GM18519 (cell line): Measurements from ENCODE around the gene TNS4.

Source experiments
- ATAC-seq: cut with Tn5 transposase; IDR thresholded peaks from one replicate; pipeline ENCODE4 v1.9.1; 2021; ENCODE audit warnings: mild to moderate bottlenecking, moderate library complexity; ENCODE audit not compliant: unreplicated experiment, low FRiP score

The TNS4 gene

DNA sequence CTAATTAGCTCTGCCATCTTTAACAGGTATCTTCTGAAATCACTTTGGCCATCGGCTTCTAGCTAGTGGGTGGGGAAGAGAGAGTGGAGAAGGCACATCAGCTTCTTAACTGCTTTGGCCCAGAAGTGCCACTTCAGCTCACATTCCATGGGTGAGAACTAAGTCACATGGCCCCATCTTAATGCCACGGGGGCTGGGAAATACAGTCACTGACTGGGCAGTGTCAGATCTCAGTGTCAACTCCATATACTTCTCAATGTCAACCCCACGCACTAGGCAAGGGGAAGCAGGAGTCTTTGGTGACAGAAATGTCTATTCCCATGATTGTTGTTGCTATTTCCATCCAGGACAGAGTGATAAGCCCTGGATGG, 34.5 kb upstream of the TNS4 start:
- ATAC-seq, result no peak

DNA sequence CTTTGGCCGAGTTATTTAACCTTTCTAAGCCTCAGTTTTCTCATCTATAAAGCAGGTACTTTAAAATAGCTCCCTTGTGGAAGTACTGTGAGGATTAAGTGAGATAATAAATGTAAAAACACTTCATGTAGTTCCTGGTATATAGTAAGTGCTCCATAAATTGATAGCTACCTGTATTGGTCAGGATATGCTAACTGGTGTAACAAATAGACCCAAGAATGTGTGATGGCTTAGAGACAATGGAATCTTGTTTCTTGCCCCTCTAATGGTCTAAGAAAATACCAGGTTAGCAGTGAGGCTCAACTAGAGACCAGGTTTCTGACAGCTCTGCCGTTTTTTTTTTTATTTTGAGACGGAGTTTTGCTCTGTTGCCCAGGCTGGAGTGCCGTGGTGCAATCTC, 34.0 kb upstream of the TNS4 start:
- ATAC-seq, result no peak

DNA sequence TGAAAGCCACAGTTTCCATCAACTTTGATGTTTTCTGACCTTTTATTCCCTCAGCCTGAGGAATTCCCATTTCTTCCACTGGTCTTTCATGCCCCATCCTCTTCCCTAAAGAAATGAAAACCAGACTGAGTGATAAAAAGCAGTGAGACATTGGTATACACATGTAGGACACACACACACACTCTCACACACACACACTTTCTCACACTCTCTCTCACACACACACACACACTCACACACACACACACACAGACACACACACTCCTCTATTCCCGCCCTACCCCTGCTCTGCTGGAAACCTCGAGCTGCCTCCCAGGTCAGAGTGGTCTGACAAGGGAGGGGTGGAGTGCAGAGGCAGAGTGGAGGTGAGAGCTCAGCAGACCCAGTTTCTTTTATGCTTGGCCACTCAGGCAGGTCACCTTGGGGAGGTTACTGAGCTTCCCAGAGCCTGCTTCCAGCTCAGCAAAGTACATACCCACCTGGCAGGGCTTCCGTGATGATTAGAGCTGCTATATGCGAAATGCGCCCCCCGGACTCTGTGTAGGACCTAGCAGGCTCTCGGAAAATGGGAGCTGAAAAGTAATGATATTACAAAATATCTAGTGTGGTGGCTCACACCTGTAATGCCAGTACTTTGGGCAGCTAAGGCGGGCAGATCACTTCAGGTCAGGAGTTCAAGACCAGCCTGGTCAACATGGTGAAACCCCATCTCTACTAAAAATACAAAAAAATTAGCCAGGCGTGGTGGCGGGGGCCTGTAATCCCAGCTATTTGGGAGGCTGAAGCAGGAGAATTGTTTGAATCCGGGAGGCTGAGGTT, 33.2 kb upstream of the TNS4 start:
- no peak for ATAC-seq

DNA sequence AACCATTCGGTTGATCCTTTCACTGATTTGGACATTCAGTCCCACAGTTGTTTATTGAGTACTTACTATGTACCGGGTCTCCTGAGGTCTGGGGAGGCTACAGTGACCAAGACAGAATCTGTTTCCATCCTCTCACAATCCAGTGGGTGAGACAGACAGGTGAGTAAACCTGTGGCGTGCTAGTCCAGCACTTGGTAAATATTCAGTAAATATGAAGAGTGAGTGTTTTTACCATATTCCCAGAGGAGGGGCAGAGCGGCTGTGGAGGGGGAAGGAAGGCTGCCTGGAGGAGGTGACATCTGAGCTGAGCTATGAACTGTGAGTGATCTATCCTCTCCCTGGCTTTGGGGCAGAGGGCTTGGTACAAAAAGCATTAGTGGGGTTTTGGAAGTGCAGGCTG, 32.5 kb upstream of the TNS4 start:
- ATAC-seq, result no peak

DNA sequence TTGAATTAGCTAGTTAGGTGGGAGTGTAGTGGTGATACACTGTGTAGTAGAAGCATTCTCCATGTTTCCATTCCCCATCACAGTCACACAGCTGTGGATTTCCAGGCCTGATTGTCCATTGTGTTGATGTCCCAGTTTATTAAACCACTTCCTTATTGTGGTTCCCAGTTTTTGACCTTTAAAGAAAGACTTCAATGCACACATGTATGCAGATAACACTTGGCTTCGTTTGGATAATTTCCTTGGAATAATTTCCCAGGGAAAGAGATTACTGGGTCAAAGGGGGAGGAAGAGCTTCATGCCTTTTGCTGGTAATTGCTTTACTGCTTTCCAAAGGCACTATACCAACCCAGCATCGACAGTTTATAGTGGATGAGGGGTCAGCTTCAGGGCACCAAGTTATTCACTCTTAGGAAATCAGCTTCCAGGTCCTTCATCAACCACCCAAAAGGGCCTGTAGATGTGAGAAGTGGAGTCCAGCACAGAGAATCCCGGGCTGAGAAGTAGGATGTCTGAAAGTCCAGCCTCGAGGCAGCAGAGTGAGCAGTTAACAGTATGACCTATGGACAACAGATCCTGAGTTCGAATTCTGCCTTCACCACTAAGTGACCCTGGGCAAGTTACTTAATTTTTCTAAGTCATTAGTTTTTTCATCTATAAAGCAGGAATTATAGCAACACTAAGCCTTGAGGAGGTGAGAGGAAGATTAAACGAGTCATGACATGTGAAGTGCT, 31.3 kb upstream of the TNS4 start:
- ATAC-seq, result no peak

DNA sequence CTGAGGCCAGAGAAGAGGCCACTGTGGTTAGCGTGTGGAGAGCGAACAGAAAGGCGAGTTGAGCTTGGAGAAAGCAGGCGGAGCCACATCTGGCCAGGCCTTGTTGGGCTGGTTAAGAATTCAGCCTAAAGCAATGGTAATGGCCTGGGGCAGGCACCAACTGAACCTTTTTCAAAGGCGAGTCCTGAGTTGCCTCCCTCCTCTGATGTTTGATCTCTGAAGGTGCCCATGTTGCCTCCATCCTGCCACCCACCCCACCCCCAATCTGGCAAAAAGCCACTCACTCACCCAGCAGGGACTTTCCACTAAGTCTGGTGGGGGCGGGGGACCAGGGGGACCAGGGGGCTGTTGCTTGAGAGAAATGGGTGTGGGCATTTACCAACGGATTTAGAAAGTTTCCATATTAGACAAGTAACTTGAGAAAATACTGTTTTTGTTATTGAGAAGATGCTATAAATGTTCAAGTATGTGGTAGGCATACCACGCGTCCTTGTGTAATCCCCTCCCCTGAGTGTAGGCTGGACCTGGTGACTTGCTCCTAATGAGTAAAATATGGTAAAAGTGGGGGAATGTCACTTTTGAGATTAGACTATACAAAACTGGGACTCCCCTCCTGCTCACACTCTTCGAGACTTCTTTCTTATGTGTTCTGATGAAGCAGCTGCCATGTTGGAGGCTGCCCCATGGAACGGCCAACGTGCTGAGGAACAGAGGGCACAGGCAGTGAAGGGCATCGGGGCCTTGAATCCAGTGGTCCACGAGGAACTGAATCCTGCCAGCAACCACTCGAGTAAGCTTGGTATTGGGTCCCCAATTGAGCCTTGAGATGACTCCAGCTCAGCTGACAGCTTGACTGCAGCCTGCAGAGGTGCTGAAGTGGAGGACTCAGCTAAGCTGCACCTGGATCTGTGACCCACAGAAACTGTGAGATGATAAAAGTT, 29.9 kb upstream of the TNS4 start:
- no peak for ATAC-seq

DNA sequence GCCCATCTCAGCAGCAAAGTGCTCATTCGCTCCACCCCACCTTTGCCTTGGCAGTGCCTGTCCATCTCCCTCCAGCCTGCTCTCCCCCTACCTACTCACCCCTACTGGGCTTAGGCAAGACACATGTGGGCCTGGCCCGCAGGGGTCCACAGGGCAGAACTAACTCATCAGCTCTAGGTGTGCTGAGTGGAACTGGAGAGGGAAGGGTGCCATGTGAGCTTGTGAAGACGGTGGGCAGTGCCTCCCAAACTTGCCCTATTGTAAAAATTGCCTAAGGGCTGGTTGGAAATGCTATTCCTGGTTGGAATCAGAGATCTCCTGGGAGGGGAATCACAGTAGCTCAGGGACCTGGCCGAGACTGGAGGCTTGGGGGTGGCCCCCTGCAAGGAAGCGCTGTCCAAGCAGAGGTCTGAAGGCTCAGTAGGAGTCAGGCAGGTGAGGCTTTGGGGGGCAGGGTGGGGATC, 29.1 kb upstream of the TNS4 start:
- ATAC-seq, result no peak

GRCh38 chr17:40529991-40530390, 28.6 kb upstream of the TNS4 start:
- no peak for ATAC-seq

DNA sequence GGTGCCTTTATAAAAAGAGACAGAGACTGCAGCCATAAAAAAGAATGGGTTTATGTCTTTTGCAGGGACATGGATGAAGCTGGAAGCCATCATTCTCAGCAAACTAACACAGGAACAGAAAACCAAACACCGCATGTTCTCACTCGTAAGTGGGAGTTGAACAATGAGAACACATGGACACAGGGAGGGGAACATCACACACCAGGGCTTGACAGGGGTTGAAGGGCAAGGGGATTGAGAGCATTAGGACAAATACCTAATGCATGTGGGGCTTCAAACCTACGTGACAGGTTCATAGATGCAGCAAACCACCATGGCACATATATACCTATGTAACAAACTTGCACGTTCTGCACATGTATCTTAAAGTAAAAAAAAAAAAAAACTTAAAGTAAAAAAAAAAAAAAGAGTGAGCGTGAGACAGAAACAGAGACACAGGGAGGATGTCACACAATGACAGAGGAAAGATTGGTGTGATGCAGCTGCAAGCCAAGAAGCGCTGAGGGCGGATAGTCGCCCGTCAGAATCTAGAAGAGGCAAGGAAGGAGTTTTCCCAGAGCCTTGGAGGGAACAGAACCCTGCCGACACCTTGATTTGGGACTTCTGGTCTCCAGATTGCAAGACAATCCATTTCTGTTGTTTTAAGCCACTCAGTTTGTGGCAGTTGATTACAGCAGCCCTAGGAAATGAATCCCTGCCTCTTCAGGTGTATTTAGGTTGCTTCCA, 27.4 kb upstream of the TNS4 start:
- ATAC-seq, result no peak

DNA sequence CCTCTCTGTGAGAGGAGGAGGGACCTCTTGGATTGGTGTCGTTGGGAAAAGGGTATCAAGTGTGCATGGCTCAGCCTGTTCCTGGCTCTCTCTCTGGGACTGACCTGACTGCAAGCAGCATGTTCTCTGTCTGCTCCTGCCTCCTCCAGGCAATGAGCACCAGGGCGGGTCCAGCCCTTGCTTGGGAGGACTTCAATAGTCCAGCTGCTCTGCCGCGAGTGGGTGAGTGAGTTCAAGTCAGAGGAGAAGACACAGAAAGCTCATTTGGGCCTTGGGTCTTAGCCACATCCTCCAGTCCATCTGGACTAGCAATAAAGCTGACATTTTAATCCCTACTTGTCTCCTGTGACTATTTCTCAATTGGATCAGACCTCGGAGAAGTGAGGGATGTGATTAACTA, 25.2 kb upstream of the TNS4 start:
- no peak for ATAC-seq

DNA sequence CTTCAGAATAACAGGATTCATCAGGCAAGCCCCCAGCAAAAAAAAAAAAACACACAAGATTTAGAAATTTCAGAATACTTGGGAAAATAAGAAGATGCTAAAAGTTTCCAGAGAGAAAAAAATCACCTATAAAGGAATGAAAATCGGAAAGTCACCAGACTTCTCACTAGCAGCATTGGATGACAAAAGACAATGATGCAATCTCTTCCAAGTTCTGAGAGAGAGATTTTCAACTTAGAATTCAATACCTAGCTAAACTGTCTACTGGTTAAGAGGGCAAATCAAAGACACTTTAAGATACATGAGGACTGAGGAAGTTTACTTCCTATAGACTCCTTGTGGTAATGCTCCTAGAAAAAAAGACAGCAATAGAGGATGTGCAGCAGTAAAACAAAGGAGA, 23.9 kb upstream of the TNS4 start:
- ATAC-seq, result no peak

- ATAC-seq, result no peak
Measured at GRCh38 chr17:40524243-40524965, 23.0 kb upstream of the TNS4 start.

DNA sequence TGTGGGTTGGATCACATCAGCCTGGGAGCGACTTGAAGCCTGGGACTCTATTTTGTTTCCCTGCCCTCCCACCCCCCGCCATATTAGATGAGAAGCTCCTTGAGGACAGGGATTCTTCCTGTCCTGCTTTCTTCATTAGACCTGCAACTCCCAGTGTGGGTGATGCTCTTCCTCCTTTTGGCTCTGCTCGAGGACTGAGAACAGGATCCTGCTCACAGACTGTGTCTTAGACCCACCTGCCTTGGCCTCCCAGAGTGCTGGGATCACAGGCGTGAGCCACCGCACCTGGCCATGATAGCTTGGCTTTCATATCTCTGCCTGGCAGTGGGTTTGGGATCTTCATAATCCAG, 21.5 kb upstream of the TNS4 start:
- ATAC-seq, result no peak

DNA sequence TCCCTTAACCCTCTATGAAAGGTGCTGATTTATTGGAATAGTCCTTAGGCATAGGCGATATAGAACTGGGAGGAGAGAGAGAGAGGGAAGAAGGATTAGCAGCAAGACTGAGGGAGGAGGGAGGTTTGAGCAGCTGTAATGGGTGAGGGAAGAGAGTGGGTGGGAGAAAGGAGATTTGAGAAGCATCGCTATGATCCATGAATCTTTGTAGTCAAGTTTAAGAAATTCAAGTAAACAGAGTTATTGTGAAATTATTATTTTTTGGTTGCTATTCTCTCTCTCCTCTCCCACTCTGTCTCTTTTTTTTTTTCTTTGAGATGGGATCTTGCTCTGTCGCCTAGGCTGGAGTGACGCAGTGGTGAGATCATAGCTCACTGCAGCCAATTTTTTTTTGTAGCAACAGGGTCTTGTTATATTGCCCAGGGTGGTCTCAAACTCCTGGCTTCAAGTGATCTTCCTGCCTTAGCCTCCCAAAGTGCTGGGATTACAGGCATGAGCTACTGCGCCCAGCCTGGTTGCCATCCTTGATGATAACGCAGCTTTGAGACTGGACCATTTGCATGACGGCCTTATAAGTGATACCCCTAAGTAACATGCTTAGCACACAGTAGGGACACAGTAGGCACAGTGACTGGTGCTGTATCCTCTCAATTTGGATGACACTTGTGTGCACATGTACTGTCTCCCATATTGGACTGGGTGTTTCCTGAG, 21.0 kb upstream of the TNS4 start:
- no peak for ATAC-seq

- no peak for ATAC-seq
Measured at GRCh38 chr17:40520991-40521453, 19.6 kb upstream of the TNS4 start.

DNA sequence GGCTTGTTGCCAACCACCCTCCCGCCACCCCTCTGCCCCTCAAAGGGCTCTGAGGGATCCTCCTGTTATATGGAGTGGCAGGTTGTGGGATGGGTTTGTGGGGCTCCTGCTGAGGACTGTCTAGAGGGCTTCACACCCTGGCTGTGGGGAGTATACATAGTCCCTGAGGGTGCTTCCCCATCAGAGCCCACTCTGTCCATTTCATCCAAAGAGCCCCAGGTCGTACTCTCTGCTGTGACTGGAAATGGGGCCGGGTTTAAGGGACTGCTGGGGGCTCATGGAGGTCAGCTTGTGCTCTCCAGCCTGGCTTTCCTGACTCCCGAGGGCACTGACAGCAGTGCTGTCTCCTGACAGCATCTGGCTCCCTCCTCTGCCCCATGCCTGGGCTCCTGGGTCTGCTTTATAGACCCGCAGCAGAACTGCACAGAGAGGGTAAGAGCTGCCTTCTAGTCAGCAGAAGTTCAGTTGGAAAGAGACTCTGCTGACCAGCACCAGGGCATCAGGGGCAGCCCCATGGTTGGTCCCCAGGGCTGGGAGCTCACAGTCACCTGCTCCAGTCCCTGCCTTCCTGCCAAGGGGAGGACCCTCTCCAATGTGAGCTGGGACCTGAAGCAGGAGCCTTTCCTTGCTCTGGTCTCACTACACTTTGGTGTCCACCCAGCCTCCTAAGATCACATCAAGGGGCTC, 17.8 kb upstream of the TNS4 start:
- no peak for ATAC-seq

DNA sequence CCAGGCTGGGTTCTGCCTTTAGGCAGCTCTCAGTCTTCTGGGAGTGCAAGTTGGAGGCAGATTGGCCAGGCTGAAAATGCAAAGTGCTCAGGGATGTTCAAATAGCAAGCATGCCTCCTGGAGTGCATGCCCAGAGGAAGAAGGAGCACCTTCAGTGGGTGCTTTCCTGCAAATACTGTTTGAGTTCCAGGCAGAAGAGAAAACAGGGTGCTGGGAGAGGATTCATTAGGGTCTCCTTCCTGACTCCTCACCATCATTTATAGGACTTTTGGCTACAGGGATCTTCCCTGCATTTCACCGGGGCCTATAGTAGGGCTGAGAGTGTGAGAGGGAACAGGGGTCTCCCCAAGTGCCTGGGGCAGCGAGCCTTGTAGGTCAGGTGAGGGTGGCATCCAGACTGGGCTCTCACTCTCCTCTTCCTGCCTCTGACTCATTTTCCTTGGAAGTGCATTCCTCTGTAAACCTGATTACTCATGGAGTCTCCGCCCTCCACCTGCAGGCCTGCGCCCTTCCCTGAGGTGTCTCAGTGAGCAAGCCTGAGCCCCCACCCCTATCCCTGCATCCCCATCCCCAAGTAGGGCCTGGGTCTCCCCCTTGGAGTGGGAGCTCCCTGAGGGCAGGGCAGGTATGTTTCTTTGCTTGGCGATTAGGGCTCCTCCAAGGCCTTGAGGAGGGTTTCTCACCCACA, 17.1 kb upstream of the TNS4 start:
- no peak for ATAC-seq

DNA sequence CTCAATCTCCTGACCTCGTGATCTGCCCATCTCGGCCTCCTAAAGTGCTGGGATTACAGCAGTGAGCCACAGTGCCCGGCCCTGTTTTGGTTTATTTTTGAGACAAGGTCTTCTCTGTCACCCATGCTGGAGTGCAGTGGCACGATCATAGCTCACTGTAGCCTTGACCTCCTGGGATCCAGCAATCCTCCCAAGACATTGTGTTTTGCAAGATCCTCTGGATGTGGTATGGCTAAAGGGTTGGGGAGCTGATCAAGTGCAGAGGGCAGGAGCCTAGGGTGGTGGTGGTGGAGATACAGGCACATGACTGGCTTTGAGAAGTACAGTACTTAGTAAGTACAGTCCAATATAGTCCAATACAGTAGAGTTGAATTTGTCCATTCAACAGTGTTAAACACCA, 16.6 kb upstream of the TNS4 start:
- ATAC-seq, result no peak
